SKM-1 treated with dmso at 0.1 percent for 144 hours (cell line): ENCODE results near the gene CPLANE1.

ENCODE experiments used
- DNase-seq: peaks from one replicate; lab custom pipeline; 2025; ENCODE audit not compliant: unreplicated experiment; lab: John Stamatoyannopoulos, UW

CPLANE1 gene

GRCh38 chr5:37071901-37072581 is 177.1 kb downstream of the CPLANE1 start:
- no peak for DNase-seq

- DNase-seq: peak; percentile 33
Measured at GRCh38 chr5:37071487-37071886, 177.7 kb downstream of the CPLANE1 start.

GRCh38 chr5:37064442-37064841 is 184.7 kb downstream of the CPLANE1 start:
- no peak for DNase-seq

- DNase-seq: no peak
Measured at GRCh38 chr5:37063739-37064138, 185.4 kb downstream of the CPLANE1 start.

GRCh38 chr5:37060030-37060429 is 189.1 kb downstream of the CPLANE1 start:
- DNase-seq: no peak

GRCh38 chr5:37056762-37057161 is 192.4 kb downstream of the CPLANE1 start:
- no peak for DNase-seq
